Smooth muscle cell of the pulmonary artery (primary cell): ENCODE measurements around the gene SLC44A4. TPM values are rescaled to one million over a fixed set of nuclear protein-coding genes. Genes with fewer than 3 reads are reported as not detected.

Experiments used
- total RNA-seq: library from RNA; depleted of rRNA; stranded (reverse); fragments of >200 nt; gene quantifications from 2 replicates; pipeline ENCODE4 v1.2.3, GENCODE V29; 2014

Gene SLC44A4
- total RNA-seq: 0.20 TPM in 1 of 2 replicates, not detected in the other

GRCh38 chr6:31878726-31879125 is at the start of gene SLC44A4:
Gene SLC44A4 (minus strand): TSS chr6:31878997. CDS start chr6:31878980, 17 bp downstream.

GRCh38 chr6:31927242-31927862 is 48.6 kb upstream of the SLC44A4 start, which contains the start of gene C2:
Gene C2 (plus strand): TSS chr6:31927717. CDS start chr6:31927753, 36 bp downstream.

GRCh38 chr6:31901953-31902643 is 23.3 kb upstream of the SLC44A4 start, which contains the start of gene ZBTB12:
Gene ZBTB12 (minus strand): TSS chr6:31902086. CDS start chr6:31901305, 781 bp downstream.

GRCh38 chr6:31897612-31898382 is 19.0 kb upstream of the SLC44A4 start, which contains the start of gene EHMT2:
Gene EHMT2 (minus strand): TSS chr6:31897698. CDS start chr6:31897677, 21 bp downstream.

GRCh38 chr6:31862344-31863235 is 16.2 kb downstream of the SLC44A4 start, which contains the start of gene NEU1:
Gene NEU1 (minus strand): TSS chr6:31862821. CDS start chr6:31862776, 45 bp downstream.

GRCh38 chr6:31827286-31828079 is 51.3 kb downstream of the SLC44A4 start, which contains the start of gene HSPA1B:
Gene HSPA1B (plus strand): TSS chr6:31827738. CDS start chr6:31827951, 213 bp downstream.

GRCh38 chr6:31815025-31815838 is 63.6 kb downstream of the SLC44A4 start, which contains the start of the genes HSPA1A and HSPA1L:
Gene HSPA1A (plus strand): TSS chr6:31815543. CDS start chr6:31815757, 214 bp downstream.
Gene HSPA1L (minus strand): TSS chr6:31815283. CDS start chr6:31811972, 3,311 bp downstream.

Other genes with a start within 250 kb of the SLC44A4 start
- 194 and 208 TPM in 2 replicates for gene BAG6, start 226.3 kb downstream of the SLC44A4 start, total RNA-seq
- gene APOM, start 223.1 kb downstream of the SLC44A4 start, total RNA-seq: 1.0 and 1.6 TPM in 2 replicates
- 20.9 and 23.3 TPM in 2 replicates for gene C6orf47, start 218.2 kb downstream of the SLC44A4 start, total RNA-seq
- 9.7 and 14.1 TPM in 2 replicates for gene GPANK1, start 214.0 kb downstream of the SLC44A4 start, total RNA-seq
- 75.1 and 82.0 TPM in 2 replicates for gene CSNK2B, start 212.9 kb downstream of the SLC44A4 start, total RNA-seq
- 1.9 and 4.0 TPM in 2 replicates for gene LY6G5B, start 209.0 kb downstream of the SLC44A4 start, total RNA-seq
- gene LY6G5C, start 197.9 kb downstream of the SLC44A4 start, total RNA-seq: 0.26 and 0.85 TPM in 2 replicates
- 47.6 and 50.4 TPM in 2 replicates for gene ABHD16A, start 175.7 kb downstream of the SLC44A4 start, total RNA-seq
- gene LY6G6F, start 172.1 kb downstream of the SLC44A4 start, total RNA-seq: not detected in 2 replicates
- not detected in 2 replicates for gene LY6G6D, start 163.6 kb downstream of the SLC44A4 start, total RNA-seq
- gene LY6G6C, start 157.3 kb downstream of the SLC44A4 start, total RNA-seq: not detected in 2 replicates
- not detected in 2 replicates for gene MPIG6B, start 155.6 kb downstream of the SLC44A4 start, total RNA-seq
- 66.1 and 86.1 TPM in 2 replicates for gene DDAH2, start 149.7 kb downstream of the SLC44A4 start, total RNA-seq
- 417 and 463 TPM in 2 replicates for gene CLIC1, start 142.5 kb downstream of the SLC44A4 start, total RNA-seq
- gene MSH5, start 139.0 kb downstream of the SLC44A4 start, total RNA-seq: 3.8 and 6.6 TPM in 2 replicates
- gene SAPCD1, start 116.3 kb downstream of the SLC44A4 start, total RNA-seq: 0.78 and 0.79 TPM in 2 replicates
- 0.26 and 0.46 TPM in 2 replicates for gene VWA7, start 101.7 kb downstream of the SLC44A4 start, total RNA-seq
- gene VARS1, start 83.2 kb downstream of the SLC44A4 start, total RNA-seq: 50.8 and 109 TPM in 2 replicates
- 16.7 and 16.9 TPM in 2 replicates for gene LSM2, start 72.0 kb downstream of the SLC44A4 start, total RNA-seq
- 1.9 and 2.2 TPM in 2 replicates for gene HSPA1L, start 63.7 kb downstream of the SLC44A4 start, total RNA-seq
- gene HSPA1A, start 63.5 kb downstream of the SLC44A4 start, total RNA-seq: 133 and 166 TPM in 2 replicates
- gene HSPA1B, start 51.3 kb downstream of the SLC44A4 start, total RNA-seq: 113 and 154 TPM in 2 replicates
- gene NEU1, start 16.2 kb downstream of the SLC44A4 start, total RNA-seq: 75.7 and 102 TPM in 2 replicates
- 57.3 and 69.7 TPM in 2 replicates for gene EHMT2, start 18.7 kb upstream of the SLC44A4 start, total RNA-seq
- 7.6 and 9.8 TPM in 2 replicates for gene ZBTB12, start 23.1 kb upstream of the SLC44A4 start, total RNA-seq
- gene C2, start 48.7 kb upstream of the SLC44A4 start, total RNA-seq: 1.7 and 4.7 TPM in 2 replicates
- gene CFB, start 67.1 kb upstream of the SLC44A4 start, total RNA-seq: 49.7 and 81.0 TPM in 2 replicates
- 78.7 and 86.4 TPM in 2 replicates for gene NELFE, start 80.0 kb upstream of the SLC44A4 start, total RNA-seq
- gene SKIC2, start 80.2 kb upstream of the SLC44A4 start, total RNA-seq: 66.7 and 73.4 TPM in 2 replicates
- 10.8 and 15.1 TPM in 2 replicates for gene DXO, start 93.1 kb upstream of the SLC44A4 start, total RNA-seq
- gene C4A, start 103.1 kb upstream of the SLC44A4 start, total RNA-seq: 9.4 and 12.3 TPM in 2 replicates
- gene C4B, start 135.8 kb upstream of the SLC44A4 start, total RNA-seq: 8.4 and 12.6 TPM in 2 replicates
- 0.20 and 0.26 TPM in 2 replicates for gene CYP21A2, start 159.4 kb upstream of the SLC44A4 start, total RNA-seq
- 9.8 and 66.7 TPM in 2 replicates for gene TNXB, start 230.3 kb upstream of the SLC44A4 start, total RNA-seq
- 23.8 and 27.5 TPM in 2 replicates for gene ATF6B, start 249.2 kb upstream of the SLC44A4 start, total RNA-seq